ENCODE data around the gene ALDH5A1. TPM values are rescaled to one million over a fixed set of nuclear protein-coding genes. Genes with fewer than 3 reads are reported as not detected.

The ALDH5A1 gene
- total RNA-seq, 2 donors from 2014 or later, result 11.1 to 22.6 TPM

DNA sequence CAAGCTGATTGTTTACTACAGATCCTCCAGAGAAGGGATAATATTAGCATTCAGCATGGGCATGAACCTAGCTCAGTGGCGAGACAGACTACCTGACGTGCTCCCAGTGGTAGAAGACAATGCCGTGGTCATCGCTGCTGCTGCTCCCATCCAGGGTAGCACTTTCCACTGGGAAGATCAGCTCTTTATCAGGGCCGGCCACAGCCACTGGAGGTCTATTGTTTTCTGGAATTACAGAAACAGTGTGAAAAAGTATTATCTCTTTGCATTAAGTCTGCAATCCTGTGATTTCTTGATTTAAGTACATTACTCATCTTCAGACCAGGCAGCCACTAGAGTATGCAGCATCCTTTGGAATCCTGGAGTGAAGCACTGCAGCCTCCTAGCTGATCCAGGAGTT lies 75.0 kb downstream of the ALDH5A1 start:
- intact Hi-C loops (cut with DNase I), result no loop called here
- Histone ChIP-seq H3K4me1 (replicated peaks) (no peaks in the 10 kb centered on the region), H3K9me3 (no peaks in the 10 kb centered on the region), H3K27ac (no peak overlapping the region), H3K4me3 (no peak overlapping the region), H3K36me3 (no peaks in the 10 kb centered on the region), H3K27me3 (replicated peaks; ENCODE audit: insufficient read depth) (no peaks in the 10 kb centered on the region)
- TF ChIP-seq POLR2A (IDR thresholded peaks at IDR 0.05) (no peak), POLR2AphosphoS5 (IDR thresholded peaks at IDR 0.05) (no peak)
- TF ChIP-seq, protein P1, sequence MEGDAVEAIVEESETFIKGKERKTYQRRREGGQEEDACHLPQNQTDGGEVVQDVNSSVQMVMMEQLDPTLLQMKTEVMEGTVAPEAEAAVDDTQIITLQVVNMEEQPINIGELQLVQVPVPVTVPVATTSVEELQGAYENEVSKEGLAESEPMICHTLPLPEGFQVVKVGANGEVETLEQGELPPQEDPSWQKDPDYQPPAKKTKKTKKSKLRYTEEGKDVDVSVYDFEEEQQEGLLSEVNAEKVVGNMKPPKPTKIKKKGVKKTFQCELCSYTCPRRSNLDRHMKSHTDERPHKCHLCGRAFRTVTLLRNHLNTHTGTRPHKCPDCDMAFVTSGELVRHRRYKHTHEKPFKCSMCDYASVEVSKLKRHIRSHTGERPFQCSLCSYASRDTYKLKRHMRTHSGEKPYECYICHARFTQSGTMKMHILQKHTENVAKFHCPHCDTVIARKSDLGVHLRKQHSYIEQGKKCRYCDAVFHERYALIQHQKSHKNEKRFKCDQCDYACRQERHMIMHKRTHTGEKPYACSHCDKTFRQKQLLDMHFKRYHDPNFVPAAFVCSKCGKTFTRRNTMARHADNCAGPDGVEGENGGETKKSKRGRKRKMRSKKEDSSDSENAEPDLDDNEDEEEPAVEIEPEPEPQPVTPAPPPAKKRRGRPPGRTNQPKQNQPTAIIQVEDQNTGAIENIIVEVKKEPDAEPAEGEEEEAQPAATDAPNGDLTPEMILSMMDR (IDR thresholded peaks at IDR 0.05), result no peak
- 97% methylated on average over 5 of the region's 5 CpGs for WGBS
- DNase-seq (ENCODE audit: low spot score), result no peak

DNA sequence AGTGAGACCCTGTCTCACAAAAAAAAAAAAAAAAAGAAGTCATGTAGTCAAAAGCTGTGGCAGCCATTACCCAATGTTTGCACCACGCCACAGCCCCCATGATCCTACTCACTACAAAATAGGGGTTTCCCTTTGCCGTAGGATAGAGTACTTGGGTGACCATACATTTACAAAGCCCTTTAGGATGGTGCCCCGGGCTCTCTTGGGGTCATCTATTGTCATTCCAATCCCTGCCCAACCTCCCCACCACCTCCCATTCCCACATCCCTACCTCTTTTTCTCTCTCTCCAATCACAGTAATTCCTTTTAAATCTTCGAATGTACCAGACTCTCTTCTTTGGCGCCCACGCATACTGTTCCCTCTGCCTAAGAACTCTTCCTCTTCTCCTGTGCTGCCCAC lies 76.6 kb downstream of the ALDH5A1 start:
- Histone ChIP-seq H3K4me1 (replicated peaks) (no peaks in the 10 kb centered on the region), H3K27ac (no peak overlapping the region), H3K9me3 (no peaks in the 10 kb centered on the region), H3K27me3 (replicated peaks; ENCODE audit: insufficient read depth) (no peaks in the 10 kb centered on the region), H3K4me3 (no peak overlapping the region), H3K36me3 (no peaks in the 10 kb centered on the region)
- WGBS, result 86% methylated on average over 6 of the region's 6 CpGs
- TF ChIP-seq, protein P1 (IDR thresholded peaks at IDR 0.05), result no peak
- TF ChIP-seq POLR2A (IDR thresholded peaks at IDR 0.05), result no peak
- TF ChIP-seq POLR2AphosphoS5 (IDR thresholded peaks at IDR 0.05), result no peak
- intact Hi-C loops (cut with DNase I), result no loop called here
- no peak for DNase-seq (ENCODE audit: low spot score)

- TF ChIP-seq POLR2AphosphoS5 (IDR thresholded peaks at IDR 0.05), result no peak
- no peak for TF ChIP-seq POLR2A (IDR thresholded peaks at IDR 0.05)
- TF ChIP-seq, protein P1 (IDR thresholded peaks at IDR 0.05), result no peak
- intact Hi-C loops (cut with DNase I), result no loop called here
- Histone ChIP-seq H3K9me3 (no peaks in the 10 kb centered on the region), H3K27me3 (replicated peaks; ENCODE audit: insufficient read depth) (no peaks in the 10 kb centered on the region), H3K36me3 (no peaks in the 10 kb centered on the region), H3K4me1 (replicated peaks) (no peaks in the 10 kb centered on the region), H3K27ac (no peak overlapping the region), H3K4me3 (no peak overlapping the region)
- no peak for DNase-seq (ENCODE audit: low spot score)
- 73% methylated on average over 4 of the region's 4 CpGs for WGBS
These were observed 80.0 kb downstream of the ALDH5A1 start for GRCh38 chr6:24574809-24575208.

- Histone ChIP-seq H3K9me3 (no peaks in the 10 kb centered on the region), H3K4me3 (no peak overlapping the region), H3K27me3 (replicated peaks; ENCODE audit: insufficient read depth) (no peaks in the 10 kb centered on the region), H3K36me3 (no peaks in the 10 kb centered on the region), H3K27ac (no peak overlapping the region), H3K4me1 (replicated peaks) (no peaks in the 10 kb centered on the region)
- 95% methylated on average over 6 of the region's 6 CpGs for WGBS
- intact Hi-C loops (cut with DNase I), result no loop called here
- TF ChIP-seq POLR2A (IDR thresholded peaks at IDR 0.05) (no peak), POLR2AphosphoS5 (IDR thresholded peaks at IDR 0.05) (no peak)
- TF ChIP-seq, protein P1 (IDR thresholded peaks at IDR 0.05), result no peak
- no peak for DNase-seq (ENCODE audit: low spot score)
These were observed 81.7 kb downstream of the ALDH5A1 start for GRCh38 chr6:24576447-24576846.

DNA sequence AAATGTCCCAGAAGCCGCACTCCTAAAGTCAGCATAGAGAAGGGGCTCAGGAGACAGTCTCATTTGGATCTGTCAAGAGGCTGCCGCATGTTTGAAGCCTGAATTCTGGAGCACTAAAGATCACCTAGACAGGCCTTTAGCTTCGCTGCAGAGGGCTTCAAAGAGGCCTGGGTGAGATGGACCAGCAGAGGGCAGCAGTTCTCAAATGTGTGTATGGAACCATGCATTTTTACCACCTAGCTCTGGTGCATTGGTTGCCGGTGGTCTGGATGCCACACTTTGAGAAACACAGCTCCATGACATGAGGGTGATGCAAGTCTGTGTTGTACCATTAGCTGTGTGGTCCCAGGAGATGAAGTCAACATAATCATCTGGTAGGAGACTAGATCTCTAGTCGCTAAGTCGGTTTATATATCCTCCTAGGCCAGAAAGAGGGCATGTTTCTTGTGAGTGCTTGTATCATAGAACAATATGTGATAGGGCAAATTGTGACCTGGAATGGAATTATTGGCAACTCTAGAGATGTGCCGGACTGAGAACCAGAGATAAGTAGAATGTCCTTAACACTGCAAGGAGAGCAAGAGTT lies 86.4 kb downstream of the ALDH5A1 start:
- H3K36me3 ChIP-seq, result no peaks in the 10 kb centered on the region
- H3K4me1 ChIP-seq (replicated peaks), result no peaks in the 10 kb centered on the region
- intact Hi-C loops (cut with DNase I), result loop anchor here (2.0 to 5.0 kb wide), 2 partner anchors 114 to 186 kb away; no protein-coding TSS in a partner anchor
- no peak overlapping the region for H3K27ac ChIP-seq
- H3K27me3 ChIP-seq (replicated peaks; ENCODE audit: insufficient read depth), result no peaks in the 10 kb centered on the region
- TF ChIP-seq, protein P1 (IDR thresholded peaks at IDR 0.05), result peak; percentile 40 to 83 (median 72)
- TF ChIP-seq POLR2A (IDR thresholded peaks at IDR 0.05) (no peak), POLR2AphosphoS5 (IDR thresholded peaks at IDR 0.05) (no peak)
- DNase-seq (ENCODE audit: low spot score), result peak; percentile 69
- no peaks in the 10 kb centered on the region for H3K9me3 ChIP-seq
- no peak overlapping the region for H3K4me3 ChIP-seq
- 58% methylated on average over 7 of the region's 7 CpGs for WGBS
